Measurements from ENCODE around the gene ACTR8. TPM values are rescaled to one million over a fixed set of nuclear protein-coding genes. Genes with fewer than 3 reads are reported as not detected.

The ACTR8 gene
- total RNA-seq, 1 experiment from 2014 or later = 35.2 TPM

GRCh38 chr3:53845881-53846133 is 36.1 kb downstream of the ACTR8 start:
- intact Hi-C loops (cut with micrococcal nuclease; ENCODE audit: unreplicated experiment) = loop anchor here (2.0 to 10.0 kb wide), 3 partner anchors 35 to 121 kb away; partner anchors contain the start of gene SELENOK
- no peak for TF ChIP-seq CTCF (IDR thresholded peaks at IDR 0.05; ENCODE audit: insufficient read depth in 1 of 2, low read depth in 1 of 2, low read length in 1 of 2, severe bottlenecking in 1 of 2, unreplicated experiment in 1 of 2)
- peaks cover 9% of the 10 kb centered on the region for H3K36me3 Mint-ChIP-seq (ENCODE audit: insufficient read depth, unreplicated experiment)
- BruUV-seq (replicated peaks) = no TSS peak
- H3K36me3 ChIP-seq (ENCODE audit: control insufficient read depth, insufficient read depth, low read length) = no peaks in the 10 kb centered on the region
- peak overlapping the region; percentile 93 for H3K27ac Mint-ChIP-seq (ENCODE audit: unreplicated experiment)
- POLR2A ChIA-PET = interaction anchor here (0.6 to 2.8 kb wide), 2 partner anchors 46 to 159 kb away, joined by 3 to 14 read pairs; partner anchors contain the start of gene SELENOK
- H3K27me3 Mint-ChIP-seq (ENCODE audit: insufficient read depth, unreplicated experiment) = no peaks in the 10 kb centered on the region
- CTCF ChIA-PET = no interaction called here
- H3K4me1 ChIP-seq = peaks cover 32% of the 10 kb centered on the region
- no peaks in the 10 kb centered on the region for H3K27me3 ChIP-seq (replicated peaks; ENCODE audit: control insufficient read depth, insufficient read depth, low read length)
- no peak for DNase-seq
- no peaks in the 10 kb centered on the region for H3K9me3 Mint-ChIP-seq (ENCODE audit: unreplicated experiment)
- peaks cover 18% of the 10 kb centered on the region for H3K4me1 Mint-ChIP-seq (ENCODE audit: low read depth, unreplicated experiment)
- peak overlapping the region; percentile 81 for H3K4me3 ChIP-seq (ENCODE audit: low read depth, low read length)
- H3K4me3 Mint-ChIP-seq (ENCODE audit: unreplicated experiment) = peak overlapping the region; percentile 89
- no peaks in the 10 kb centered on the region for H3K9me3 ChIP-seq

DNA sequence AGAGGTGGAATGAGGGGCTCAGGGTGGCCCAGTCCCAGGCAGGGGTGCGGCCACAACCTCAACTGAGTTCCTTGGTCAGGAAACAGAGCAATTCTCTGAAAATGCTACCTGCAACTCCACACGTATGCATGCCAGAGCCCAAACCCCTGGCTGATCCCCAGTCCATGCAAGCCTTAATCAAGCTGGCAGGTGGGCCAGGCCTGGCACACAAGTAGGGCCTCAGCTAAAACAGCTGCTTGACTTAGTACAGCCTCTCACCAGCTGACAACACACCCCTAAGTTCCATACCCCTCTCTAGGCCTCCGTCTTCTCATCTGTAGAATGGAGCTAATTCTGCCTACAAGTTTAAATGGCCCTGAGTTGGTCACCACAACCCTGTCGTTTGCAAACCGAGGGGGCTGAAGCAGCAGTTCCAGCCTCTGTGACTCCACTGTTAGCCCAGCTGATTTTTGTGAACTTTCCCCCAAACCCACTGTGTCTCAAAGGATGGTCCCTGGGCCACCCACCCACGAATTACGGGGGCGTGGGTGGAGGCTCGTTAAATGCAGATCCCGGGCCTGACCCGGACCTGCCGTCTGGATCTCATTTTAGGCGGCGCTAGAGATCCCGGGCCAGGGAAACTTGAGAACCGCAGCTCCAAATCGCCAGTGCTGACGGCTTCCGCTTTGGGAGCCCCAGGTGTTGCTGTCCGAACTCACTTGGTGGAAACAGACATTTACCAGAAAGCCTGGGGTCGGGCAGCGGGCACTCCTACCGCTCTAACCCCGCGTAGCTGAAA is 36.7 kb downstream of the ACTR8 start:
- ChIA-PET CTCF (no interaction called here), POLR2A (interaction anchor here (0.5 to 2.8 kb wide), 2 partner anchors 19 to 46 kb away, joined by 4 to 14 read pairs; partner anchors contain the start of gene SELENOK)
- Histone ChIP-seq H3K4me1 (peaks cover 32% of the 10 kb centered on the region), H3K9me3 (no peaks in the 10 kb centered on the region), H3K27me3 (replicated peaks; ENCODE audit: control insufficient read depth, insufficient read depth, low read length) (no peaks in the 10 kb centered on the region), H3K4me3 (ENCODE audit: low read depth, low read length) (peak overlapping the region; percentile 81), H3K36me3 (ENCODE audit: control insufficient read depth, insufficient read depth, low read length) (no peaks in the 10 kb centered on the region)
- H3K4me1 Mint-ChIP-seq (ENCODE audit: low read depth, unreplicated experiment) = peaks cover 18% of the 10 kb centered on the region
- peak overlapping the region; percentile 93 for H3K27ac Mint-ChIP-seq (ENCODE audit: unreplicated experiment)
- H3K9me3 Mint-ChIP-seq (ENCODE audit: unreplicated experiment) = no peaks in the 10 kb centered on the region
- no peaks in the 10 kb centered on the region for H3K27me3 Mint-ChIP-seq (ENCODE audit: insufficient read depth, unreplicated experiment)
- peak; percentile 63 to 66 for DNase-seq
- intact Hi-C loops (cut with micrococcal nuclease; ENCODE audit: unreplicated experiment) = loop anchor here (5.0 to 10.0 kb wide), 2 partner anchors 47 to 120 kb away; partner anchors contain the start of gene SELENOK
- no TSS peak for BruUV-seq (replicated peaks)
- H3K4me3 Mint-ChIP-seq (ENCODE audit: unreplicated experiment) = peak overlapping the region; percentile 89
- peak; percentile 25 to 45 for TF ChIP-seq CTCF (IDR thresholded peaks at IDR 0.05; ENCODE audit: insufficient read depth in 1 of 2, low read depth in 1 of 2, low read length in 1 of 2, severe bottlenecking in 1 of 2, unreplicated experiment in 1 of 2)
- peaks cover 8% of the 10 kb centered on the region for H3K36me3 Mint-ChIP-seq (ENCODE audit: insufficient read depth, unreplicated experiment)

GRCh38 chr3:53844262-53845102 is 37.5 kb downstream of the ACTR8 start:
- no peaks in the 10 kb centered on the region for H3K36me3 ChIP-seq (ENCODE audit: control insufficient read depth, insufficient read depth, low read length)
- H3K4me3 ChIP-seq (ENCODE audit: low read depth, low read length) = peak overlapping the region; percentile 81
- DNase-seq = no peak
- H3K4me1 ChIP-seq = peaks cover 32% of the 10 kb centered on the region
- Mint-ChIP-seq H3K9me3 (ENCODE audit: unreplicated experiment) (no peaks in the 10 kb centered on the region), H3K36me3 (ENCODE audit: insufficient read depth, unreplicated experiment) (peaks cover 13% of the 10 kb centered on the region), H3K4me3 (ENCODE audit: unreplicated experiment) (peak overlapping the region; percentile 89), H3K27ac (ENCODE audit: unreplicated experiment) (peak overlapping the region; percentile 93), H3K4me1 (ENCODE audit: low read depth, unreplicated experiment) (peaks cover 18% of the 10 kb centered on the region), H3K27me3 (ENCODE audit: insufficient read depth, unreplicated experiment) (no peaks in the 10 kb centered on the region)
- CTCF ChIA-PET = no interaction called here
- BruUV-seq (replicated peaks) = TSS peak; percentile 24
- TF ChIP-seq CTCF (IDR thresholded peaks at IDR 0.05; ENCODE audit: insufficient read depth in 1 of 2, low read depth in 1 of 2, low read length in 1 of 2, severe bottlenecking in 1 of 2, unreplicated experiment in 1 of 2) = no peak
- H3K9me3 ChIP-seq = no peaks in the 10 kb centered on the region
- POLR2A ChIA-PET = interaction anchor here (2.8 kb wide), 1 partner anchor 47 kb away, joined by 14 read pairs; the partner anchor contains the start of gene SELENOK
- no peaks in the 10 kb centered on the region for H3K27me3 ChIP-seq (replicated peaks; ENCODE audit: control insufficient read depth, insufficient read depth, low read length)
- intact Hi-C loops (cut with micrococcal nuclease; ENCODE audit: unreplicated experiment) = loop anchor here (5.0 to 10.0 kb wide), 2 partner anchors 48 to 120 kb away; partner anchors contain the start of gene SELENOK

Data from Caco-2 (cell line).